Brain microvascular endothelial cell (primary cell): ENCODE results near the gene GTF3C5.

Source experiments
- DNase-seq: peaks from one replicate; pipeline ENCODE4 v3.0.0-alpha.2; 2020
- H3K27ac ChIP-seq: fragments of 250-450 bp; sonication (Bioruptor Pico); 2 replicates; pipeline ENCODE4 v1.5.1; 2020; ENCODE audit warnings: mild to moderate bottlenecking, moderate library complexity
- H3K27me3 ChIP-seq: fragments of 250-450 bp; sonication (Bioruptor Pico); replicated peaks from 2 replicates; pipeline ENCODE4 v1.5.1; 2020; ENCODE audit warnings: mild to moderate bottlenecking
- H3K36me3 ChIP-seq: fragments of 250-450 bp; sonication (Bioruptor Pico); replicated peaks from 2 replicates; pipeline ENCODE4 v1.5.1; 2020; ENCODE audit warnings: mild to moderate bottlenecking
- H3K4me3 ChIP-seq: 2 replicates; pipeline ENCODE4 v1.5.1; 2011; ENCODE audit warnings: low read depth, mild to moderate bottlenecking, control low read depth, low read length, moderate library complexity
- in situ Hi-C: cut with HindIII; loops from 2 replicates; pipeline ENCODE4 v1.10.0; 2017; ENCODE audit warnings: low sequenced_read_pairs, low pct_ligation_motif_present
- TF ChIP-seq, protein P1 (sequence below): IDR thresholded peaks from 2 replicates; pipeline ENCODE4 v1.5.1; 2011; ENCODE audit warnings: low read depth, mild to moderate bottlenecking, moderate library complexity, low read length, control low read depth, inconsistent platforms; ENCODE audit errors: missing control alignments

Gene GTF3C5

DNA sequence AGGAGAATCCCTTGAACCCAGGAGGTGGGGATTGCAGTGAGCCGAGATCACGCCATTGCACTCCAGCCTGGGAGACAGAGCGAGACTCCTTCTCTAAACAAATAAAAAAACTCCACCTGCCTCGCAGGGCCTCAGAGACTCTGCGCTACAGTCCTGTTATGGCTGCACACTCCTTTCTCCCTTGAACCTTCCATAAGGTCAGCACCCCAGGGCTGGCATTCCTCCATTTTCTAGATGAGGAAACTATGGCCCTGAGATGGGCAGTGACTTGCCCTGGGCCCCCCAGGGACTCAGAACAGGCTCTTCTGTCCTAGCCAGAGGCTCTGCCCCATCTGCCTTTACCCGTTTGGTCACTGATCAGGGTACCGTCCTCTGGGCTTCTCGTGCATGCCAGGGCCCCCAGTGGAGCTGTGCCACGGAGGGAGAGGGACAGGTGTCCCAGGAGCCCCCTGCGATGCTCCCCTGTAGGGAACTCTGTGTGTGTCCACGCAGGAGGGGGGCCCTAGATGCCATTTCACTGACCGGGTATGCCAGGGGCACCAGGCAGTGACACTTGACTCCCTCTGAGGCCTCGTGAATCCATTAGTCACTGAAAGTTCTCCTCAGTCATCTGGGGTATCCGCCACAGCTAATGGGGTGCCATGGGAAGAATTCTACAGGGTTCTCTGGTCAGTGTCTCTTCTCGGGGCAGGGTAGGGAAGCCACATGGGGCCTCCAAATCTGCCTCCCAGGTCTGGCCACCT, 74.1 kb downstream of the GTF3C5 start:
- in situ Hi-C loops: no loop called here
- Histone ChIP-seq H3K27ac (no peak overlapping the region), H3K27me3 (no peaks in the 10 kb centered on the region), H3K36me3 (peaks cover 61% of the 10 kb centered on the region), H3K4me3 (no peak overlapping the region)
- TF ChIP-seq, protein P1, sequence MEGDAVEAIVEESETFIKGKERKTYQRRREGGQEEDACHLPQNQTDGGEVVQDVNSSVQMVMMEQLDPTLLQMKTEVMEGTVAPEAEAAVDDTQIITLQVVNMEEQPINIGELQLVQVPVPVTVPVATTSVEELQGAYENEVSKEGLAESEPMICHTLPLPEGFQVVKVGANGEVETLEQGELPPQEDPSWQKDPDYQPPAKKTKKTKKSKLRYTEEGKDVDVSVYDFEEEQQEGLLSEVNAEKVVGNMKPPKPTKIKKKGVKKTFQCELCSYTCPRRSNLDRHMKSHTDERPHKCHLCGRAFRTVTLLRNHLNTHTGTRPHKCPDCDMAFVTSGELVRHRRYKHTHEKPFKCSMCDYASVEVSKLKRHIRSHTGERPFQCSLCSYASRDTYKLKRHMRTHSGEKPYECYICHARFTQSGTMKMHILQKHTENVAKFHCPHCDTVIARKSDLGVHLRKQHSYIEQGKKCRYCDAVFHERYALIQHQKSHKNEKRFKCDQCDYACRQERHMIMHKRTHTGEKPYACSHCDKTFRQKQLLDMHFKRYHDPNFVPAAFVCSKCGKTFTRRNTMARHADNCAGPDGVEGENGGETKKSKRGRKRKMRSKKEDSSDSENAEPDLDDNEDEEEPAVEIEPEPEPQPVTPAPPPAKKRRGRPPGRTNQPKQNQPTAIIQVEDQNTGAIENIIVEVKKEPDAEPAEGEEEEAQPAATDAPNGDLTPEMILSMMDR: no peak
- DNase-seq: no peak

DNA sequence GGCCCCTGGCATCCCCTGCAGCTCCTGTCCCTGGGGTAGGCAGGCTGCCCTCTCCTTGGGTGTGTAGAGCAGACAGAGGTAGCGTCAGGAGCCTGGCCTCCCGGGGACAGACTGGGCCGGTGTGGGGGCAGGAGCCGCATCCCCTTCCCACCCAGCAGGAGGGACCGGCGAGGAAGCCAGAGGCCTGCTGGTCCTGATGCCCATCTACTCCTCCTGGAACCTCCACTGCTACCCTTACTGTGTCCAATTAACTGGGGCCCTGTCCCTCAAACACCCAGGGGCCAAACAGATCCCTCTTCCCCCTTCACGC, 74.6 kb downstream of the GTF3C5 start:
- Histone ChIP-seq H3K27ac (no peak overlapping the region), H3K27me3 (no peaks in the 10 kb centered on the region), H3K4me3 (no peak overlapping the region), H3K36me3 (peaks cover 55% of the 10 kb centered on the region)
- DNase-seq: no peak
- TF ChIP-seq, protein P1: no peak
- in situ Hi-C loops: no loop called here

DNA sequence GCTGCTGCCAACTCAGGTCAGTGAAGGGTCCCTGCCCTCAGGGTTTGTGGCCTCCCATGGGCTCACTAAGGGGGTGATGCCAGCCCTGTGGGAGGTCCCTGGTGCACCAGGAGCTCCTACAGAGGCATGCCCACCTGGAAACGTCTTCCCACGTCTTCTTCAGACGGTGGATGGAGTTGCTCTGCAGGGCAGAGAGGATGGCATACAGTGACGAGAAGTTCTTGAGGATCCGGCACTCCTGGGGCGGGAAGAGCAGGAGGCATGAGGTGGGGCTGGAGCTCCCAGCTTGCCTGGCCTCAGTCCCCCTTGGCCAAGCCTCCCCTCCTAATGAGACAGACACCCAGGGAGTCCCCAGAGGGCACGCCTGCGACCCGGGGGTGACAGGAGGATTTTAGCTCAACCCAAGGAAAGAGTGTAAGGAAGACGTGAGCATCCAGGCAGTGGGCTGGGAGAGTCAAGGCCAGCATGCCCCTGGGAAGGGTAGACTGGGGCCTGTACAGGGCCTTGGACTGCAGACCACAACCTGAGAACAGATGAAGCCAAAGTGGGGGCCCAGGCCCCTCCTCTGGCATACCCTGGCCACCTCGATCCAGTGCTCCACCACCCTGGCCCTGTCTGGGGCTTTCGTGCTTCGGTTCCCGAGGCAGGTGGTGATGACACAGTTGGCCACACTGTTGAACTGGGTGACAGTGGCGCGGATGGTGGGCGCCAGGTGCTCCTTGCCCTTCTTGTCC, 75.9 kb downstream of the GTF3C5 start:
- in situ Hi-C loops: no loop called here
- Histone ChIP-seq H3K4me3 (no peak overlapping the region), H3K36me3 (peaks cover 43% of the 10 kb centered on the region), H3K27ac (no peak overlapping the region), H3K27me3 (no peaks in the 10 kb centered on the region)
- TF ChIP-seq, protein P1: no peak
- no peak for DNase-seq

DNA sequence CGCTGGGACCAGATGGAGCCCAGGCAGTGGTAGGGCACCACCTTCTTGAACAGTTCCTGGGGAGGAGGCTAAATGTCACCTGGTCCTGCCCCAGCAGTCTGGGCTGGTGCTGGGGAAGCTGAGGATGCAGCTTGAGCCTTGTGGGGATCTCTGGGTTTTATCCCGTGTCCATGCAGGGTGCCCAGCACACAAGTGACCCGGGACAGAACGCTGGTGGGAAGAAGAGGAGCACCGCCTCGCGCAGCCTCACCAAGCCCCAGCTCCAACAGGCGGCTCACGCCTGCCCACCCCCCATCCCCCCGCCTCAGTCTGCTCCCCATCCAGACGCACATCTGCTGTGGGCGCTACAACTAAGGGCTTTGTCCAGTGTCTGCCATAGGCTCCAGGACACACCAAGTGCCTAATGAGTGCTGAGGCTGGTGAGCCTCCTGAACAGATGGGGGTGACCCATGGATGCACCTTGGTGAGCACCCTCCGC, 76.5 kb downstream of the GTF3C5 start:
- in situ Hi-C loops: no loop called here
- Histone ChIP-seq H3K27me3 (no peaks in the 10 kb centered on the region), H3K36me3 (peaks cover 37% of the 10 kb centered on the region), H3K4me3 (no peak overlapping the region), H3K27ac (no peak overlapping the region)
- DNase-seq: no peak
- TF ChIP-seq, protein P1: no peak
